Stimulated activated CD4-positive, alpha-beta T cell treated with anti-CD3 and anti-CD28 coated beads, Interleukin-15, amount 100 ng/mL, for 48 hours (primary cell): ENCODE measurements around the gene WRAP53.

Source experiments
- DNase-seq, 2 donors: peaks; one replicate each; pipeline ENCODE4 v3.0.0-alpha.2; 2020; ENCODE audit warnings: low read depth in 2 of 2

Gene WRAP53

GRCh38 chr17:7684851-7685532 lies 3.3 kb upstream of the WRAP53 start:
- no peak for DNase-seq

GRCh38 chr17:7685533-7686221 lies 2.6 kb upstream of the WRAP53 start:
- peak; percentile 83 to 84 for DNase-seq

- DNase-seq = peak; percentile 73 to 74
These were observed 1.8 kb upstream of the WRAP53 start for GRCh38 chr17:7686222-7687071.

- DNase-seq = peak; percentile 84 to 85
These were observed 987 bp upstream of the WRAP53 start, which contains the start of gene TP53 for GRCh38 chr17:7687072-7687907. Gene TP53, minus strand, starts transcription at chr17:7687490. Its CDS starts 10,896 bp downstream, at chr17:7676594.

GRCh38 chr17:7688808-7689316 lies 585 bp downstream of the WRAP53 start:
- no peak for DNase-seq

GRCh38 chr17:7695586-7695985 lies 7.3 kb downstream of the WRAP53 start:
- no peak for DNase-seq

- DNase-seq = no peak
These were observed 9.7 kb downstream of the WRAP53 start for GRCh38 chr17:7697828-7698588.

- no peak for DNase-seq
These were observed 12.2 kb downstream of the WRAP53 start for GRCh38 chr17:7700510-7700909.

- no peak for DNase-seq
These were observed 13.4 kb downstream of the WRAP53 start for GRCh38 chr17:7701681-7702080.

GRCh38 chr17:7702776-7703175 lies 14.5 kb downstream of the WRAP53 start:
- no peak for DNase-seq

GRCh38 chr17:7703584-7704479 lies 15.6 kb downstream of the WRAP53 start:
- no peak for DNase-seq

GRCh38 chr17:7704601-7705268 lies 16.5 kb downstream of the WRAP53 start, which contains the start of gene EFNB3:
Gene EFNB3, plus strand, starts transcription at chr17:7705202. Its CDS starts 397 bp downstream, at chr17:7705599.
- no peak for DNase-seq

- no peak for DNase-seq
These were observed 17.3 kb downstream of the WRAP53 start for GRCh38 chr17:7705269-7706255.

- DNase-seq = no peak
These were observed 18.5 kb downstream of the WRAP53 start for GRCh38 chr17:7706631-7707354.

GRCh38 chr17:7707446-7707845 lies 19.2 kb downstream of the WRAP53 start:
- DNase-seq = no peak

GRCh38 chr17:7707858-7708750 lies 19.8 kb downstream of the WRAP53 start:
- DNase-seq = no peak
